Esophagus muscularis mucosa (tissue), 4 donors: ENCODE measurements around the gene PTPN14. TPM values are rescaled to one million over a fixed set of nuclear protein-coding genes. Genes with fewer than 3 reads are reported as not detected.

Source experiments
- DNase-seq: peaks from one replicate; pipeline ENCODE4 v3.0.0-alpha.2; 2017; ENCODE audit errors: extremely low spot score
- H3K27ac ChIP-seq, 4 donors: fragments of 200-600 bp; sonication (generic); replicated peaks in 1 of 4; 1 replicate in 3 of 4; 2 replicates in 1 of 4; pipeline ENCODE4 v1.5.1; 2016 to 2019; ENCODE audit warnings: mild to moderate bottlenecking in 1 of 4
- H3K27me3 ChIP-seq, 4 donors: fragments of 200-600 bp; sonication (generic); one replicate each; pipeline versions ENCODE4 v1.5.1 to v1.6.0; 2016 to 2019
- H3K36me3 ChIP-seq, 4 donors: fragments of 200-600 bp; sonication (generic); one replicate each; pipeline ENCODE4 v1.5.1; 2016 to 2019
- H3K4me1 ChIP-seq, 4 donors: fragments of 200-600 bp; sonication (generic); one replicate each; pipeline ENCODE4 v1.5.1; 2016 to 2019
- H3K4me3 ChIP-seq, 4 donors: fragments of 200-600 bp; sonication (generic); 1 replicate in 2 of 4; 2 replicates in 2 of 4; pipeline ENCODE4 v1.5.1; 2016 to 2019; ENCODE audit warnings: mild to moderate bottlenecking in 4 of 4, moderate library complexity in 1 of 4
- H3K9me3 ChIP-seq, 4 donors: fragments of 200-600 bp; sonication (generic); 1 replicate in 3 of 4; 2 replicates in 1 of 4; pipeline ENCODE4 v1.5.1; 2016 to 2019
- EP300 ChIP-seq: sonication (generic); formaldehyde crosslinking; IDR thresholded peaks from one replicate; pipeline ENCODE4 v1.6.1; 2017; ENCODE audit warnings: antibody characterized with exemption
- POLR2A ChIP-seq: fragments of 450-650 bp; IDR thresholded peaks from one replicate; pipeline ENCODE4 v1.6.1; 2017; ENCODE audit warnings: antibody characterized with exemption, moderate library complexity, mild to moderate bottlenecking, low read depth
- POLR2AphosphoS5 ChIP-seq, 2 donors: sonication (generic); formaldehyde crosslinking; IDR thresholded peaks; one replicate each; pipeline ENCODE4 v1.6.1; 2017; ENCODE audit warnings: antibody characterized with exemption in 2 of 2
- WGBS: methylation state at CpG from one replicate; pipeline ENCODE4 v1.1.5; 2018; 5-methylcytosine and 5-hydroxymethylcytosine counted together
- intact Hi-C: fragments of 100-400 bp; cut with DNase I; formaldehyde crosslinking; loops from one replicate; pipeline ENCODE4 v1.15.1; 2023
- total RNA-seq, 4 donors: library from RNA; depleted of rRNA; stranded (reverse); fragments of >200 nt; gene quantifications; one replicate each; pipeline versions ENCODE4 v1.1.0 to v1.2.1, GENCODE V29; 2016
- TF ChIP-seq, protein P1 (sequence below), 3 experiments: fragments of 200-600 bp in 2 of 3; fragments of 450-650 bp in 1 of 3; sonication (generic) in 2 of 3; IDR thresholded peaks; one replicate each; pipeline ENCODE4 v1.5.1; 2017 to 2019; ENCODE audit warnings: antibody characterized with exemption in 3 of 3, mild to moderate bottlenecking in 2 of 3, moderate library complexity in 1 of 3

The PTPN14 gene
- total RNA-seq, 4 donors from 2014 or later: 48.5 to 108 (median 69.1) TPM

DNA sequence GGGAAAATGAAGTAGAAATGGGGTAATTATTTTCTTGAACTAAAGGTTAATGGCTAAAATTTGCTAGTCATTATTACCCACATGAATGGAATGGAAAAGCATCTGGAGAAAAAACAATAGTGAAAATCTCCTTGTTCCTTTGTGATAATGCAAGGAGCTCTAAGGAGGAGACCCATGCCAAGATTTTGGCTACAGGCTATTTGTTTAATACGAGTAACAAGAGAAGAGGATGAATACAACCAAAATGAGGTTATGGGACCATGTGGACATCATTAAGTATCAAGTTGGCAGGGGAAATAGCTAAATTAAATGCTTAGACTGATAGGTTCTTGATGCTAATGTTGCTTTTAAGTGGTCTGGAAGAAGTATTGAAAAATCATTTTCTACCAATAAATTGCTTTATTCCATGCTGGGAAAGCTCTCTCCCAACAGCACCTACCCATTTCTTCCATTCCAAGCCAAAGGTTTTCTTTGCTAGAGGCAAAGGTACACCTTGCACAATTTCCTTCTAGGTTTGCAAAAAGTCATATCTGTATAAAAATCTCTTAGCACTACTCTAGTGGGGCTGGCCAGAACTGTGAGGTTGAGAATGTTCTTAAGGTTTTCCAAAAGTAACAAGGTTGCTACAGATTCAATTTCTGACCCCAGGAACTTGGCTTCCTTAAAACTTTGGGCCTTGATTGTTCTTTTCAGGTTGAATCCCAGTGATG is 170.3 kb downstream of the PTPN14 start:
- H3K4me3 ChIP-seq: no peak overlapping the region
- 56% methylated on average over 1 of the region's 1 CpG for WGBS
- H3K4me1 ChIP-seq: peaks cover 0 to 36% (median 28%) of the 10 kb centered on the region in 4 donors
- DNase-seq: no peak
- no peaks in the 10 kb centered on the region for H3K9me3 ChIP-seq
- intact Hi-C loops: loop anchor here (10.0 kb wide), 1 partner anchor 174 kb away; the partner anchor contains the start of gene PTPN14
- H3K27ac ChIP-seq: peak overlapping the region; percentile 28 to 64 (median 53)
- H3K36me3 ChIP-seq: peaks cover 18 to 71% (median 44%) of the 10 kb centered on the region in 4 donors
- no peaks in the 10 kb centered on the region for H3K27me3 ChIP-seq
- TF ChIP-seq EP300: no peak
- TF ChIP-seq POLR2A: no peak
- TF ChIP-seq POLR2AphosphoS5 (IDR thresholded peaks at IDR 0.05): no peak
- TF ChIP-seq, protein P1, sequence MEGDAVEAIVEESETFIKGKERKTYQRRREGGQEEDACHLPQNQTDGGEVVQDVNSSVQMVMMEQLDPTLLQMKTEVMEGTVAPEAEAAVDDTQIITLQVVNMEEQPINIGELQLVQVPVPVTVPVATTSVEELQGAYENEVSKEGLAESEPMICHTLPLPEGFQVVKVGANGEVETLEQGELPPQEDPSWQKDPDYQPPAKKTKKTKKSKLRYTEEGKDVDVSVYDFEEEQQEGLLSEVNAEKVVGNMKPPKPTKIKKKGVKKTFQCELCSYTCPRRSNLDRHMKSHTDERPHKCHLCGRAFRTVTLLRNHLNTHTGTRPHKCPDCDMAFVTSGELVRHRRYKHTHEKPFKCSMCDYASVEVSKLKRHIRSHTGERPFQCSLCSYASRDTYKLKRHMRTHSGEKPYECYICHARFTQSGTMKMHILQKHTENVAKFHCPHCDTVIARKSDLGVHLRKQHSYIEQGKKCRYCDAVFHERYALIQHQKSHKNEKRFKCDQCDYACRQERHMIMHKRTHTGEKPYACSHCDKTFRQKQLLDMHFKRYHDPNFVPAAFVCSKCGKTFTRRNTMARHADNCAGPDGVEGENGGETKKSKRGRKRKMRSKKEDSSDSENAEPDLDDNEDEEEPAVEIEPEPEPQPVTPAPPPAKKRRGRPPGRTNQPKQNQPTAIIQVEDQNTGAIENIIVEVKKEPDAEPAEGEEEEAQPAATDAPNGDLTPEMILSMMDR (IDR thresholded peaks at IDR 0.05): no peak

DNA sequence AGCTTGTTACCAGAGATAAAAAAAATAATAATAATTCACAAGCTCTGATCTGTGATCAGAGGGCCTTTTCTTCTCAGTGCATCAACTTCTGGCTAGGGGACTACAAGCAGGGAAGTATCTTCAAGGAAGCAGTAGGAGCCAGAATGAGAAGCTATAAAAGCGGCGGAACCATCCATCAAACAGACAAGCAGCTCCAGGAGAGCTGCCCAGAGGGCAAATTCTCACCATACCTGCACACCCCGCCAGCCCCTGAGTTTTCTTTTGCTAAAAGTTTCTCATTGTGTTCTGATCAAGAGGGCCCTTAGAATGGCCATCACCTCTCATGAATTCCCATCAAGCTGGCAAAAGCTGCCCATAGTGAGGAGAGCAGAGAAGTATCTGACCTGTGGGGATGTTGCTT is 171.0 kb downstream of the PTPN14 start:
- no peak for TF ChIP-seq EP300
- peak in 1 of 2 donors; percentile 45 for TF ChIP-seq POLR2AphosphoS5 (IDR thresholded peaks at IDR 0.05)
- H3K4me3 ChIP-seq: no peak overlapping the region
- DNase-seq: no peak
- 59% methylated on average over 3 of the region's 3 CpGs for WGBS
- H3K9me3 ChIP-seq: no peaks in the 10 kb centered on the region
- no peaks in the 10 kb centered on the region for H3K27me3 ChIP-seq
- intact Hi-C loops: loop anchor here (10.0 kb wide), 1 partner anchor 174 kb away; the partner anchor contains the start of gene PTPN14
- H3K4me1 ChIP-seq: peaks cover 0 to 36% (median 28%) of the 10 kb centered on the region in 4 donors
- H3K36me3 ChIP-seq: peaks cover 18 to 72% (median 44%) of the 10 kb centered on the region in 4 donors
- peak overlapping the region; percentile 28 to 64 (median 53) for H3K27ac ChIP-seq

DNA sequence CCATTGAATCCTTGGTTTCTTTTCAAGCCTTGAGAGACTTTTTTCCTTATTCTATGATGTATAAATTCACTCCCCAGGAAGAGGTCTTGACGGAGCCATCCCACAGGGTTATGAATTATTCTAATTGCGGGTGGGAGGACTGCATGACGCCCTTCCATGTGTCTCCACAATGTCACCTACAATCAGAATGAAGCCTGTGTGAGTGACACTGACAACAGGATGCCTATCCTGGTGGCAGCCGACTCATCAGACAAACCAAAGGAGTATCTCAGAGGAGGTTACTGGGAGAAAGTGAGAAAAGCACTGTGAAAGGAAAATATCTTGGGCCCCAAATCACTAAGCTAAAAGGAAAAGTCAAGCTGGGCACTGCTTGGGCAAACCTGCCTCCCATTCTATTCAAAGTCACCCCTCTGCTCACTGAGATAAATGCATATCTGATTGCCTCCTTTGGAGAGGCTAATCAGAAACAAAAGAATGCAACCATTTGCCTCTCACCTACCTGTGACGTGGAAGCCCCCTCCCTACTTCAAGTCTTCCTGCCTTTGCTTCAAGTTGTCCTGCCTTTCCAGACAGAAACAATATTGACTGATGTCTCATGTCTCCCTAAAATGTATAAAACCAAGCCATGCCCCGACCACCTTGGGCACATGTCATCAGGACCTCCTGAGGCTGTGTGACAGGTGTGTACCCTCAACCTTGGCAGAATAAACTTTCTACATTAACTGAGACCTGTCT is 172.0 kb downstream of the PTPN14 start:
- Histone ChIP-seq H3K4me1 (peaks cover 0 to 38% (median 32%) of the 10 kb centered on the region in 4 donors), H3K27ac (peak overlapping the region in 3 of 4 donors; percentile 28 to 64 (median 63)), H3K27me3 (no peaks in the 10 kb centered on the region), H3K9me3 (no peaks in the 10 kb centered on the region), H3K4me3 (no peak overlapping the region), H3K36me3 (peaks cover 17 to 67% (median 37%) of the 10 kb centered on the region in 4 donors)
- WGBS: 75% methylated on average over 6 of the region's 6 CpGs
- intact Hi-C loops: loop anchor here (5.0 kb wide), 1 partner anchor 42 kb away; no protein-coding TSS in a partner anchor
- TF ChIP-seq, protein P1 (IDR thresholded peaks at IDR 0.05): no peak
- TF ChIP-seq EP300 (no peak), POLR2A (no peak), POLR2AphosphoS5 (IDR thresholded peaks at IDR 0.05) (no peak)
- DNase-seq: no peak

DNA sequence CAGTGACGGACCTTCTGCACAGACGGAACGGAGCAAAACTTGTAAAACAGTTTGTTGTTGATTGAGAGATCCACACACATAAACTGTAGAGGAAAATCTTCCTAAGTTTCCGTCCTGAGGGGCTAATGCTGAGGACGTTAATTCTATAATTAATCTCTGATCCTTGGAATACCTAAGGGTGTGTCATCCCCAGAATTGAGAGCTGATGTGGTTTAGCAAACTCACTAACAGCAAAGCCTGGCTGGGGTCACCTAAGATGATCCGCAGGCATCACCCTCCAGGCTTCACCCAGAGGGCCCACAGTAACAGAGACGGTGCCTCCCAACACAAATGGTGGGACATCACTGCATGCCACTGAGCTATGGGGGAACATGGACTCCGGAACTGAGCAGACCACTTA is 172.9 kb downstream of the PTPN14 start:
- 93% methylated on average over 8 of the region's 8 CpGs for WGBS
- no peak for DNase-seq
- Histone ChIP-seq H3K27me3 (no peaks in the 10 kb centered on the region), H3K9me3 (no peaks in the 10 kb centered on the region), H3K27ac (peak overlapping the region in 2 of 4 donors; percentile 9 to 64), H3K36me3 (peaks cover 8 to 65% (median 28%) of the 10 kb centered on the region in 4 donors), H3K4me1 (peaks cover 0 to 43% (median 34%) of the 10 kb centered on the region in 4 donors), H3K4me3 (no peak overlapping the region)
- intact Hi-C loops: loop anchor here (5.0 kb wide), 1 partner anchor 41 kb away; no protein-coding TSS in a partner anchor
- TF ChIP-seq POLR2A (no peak), POLR2AphosphoS5 (IDR thresholded peaks at IDR 0.05) (no peak), EP300 (no peak)
- TF ChIP-seq, protein P1 (IDR thresholded peaks at IDR 0.05): no peak

DNA sequence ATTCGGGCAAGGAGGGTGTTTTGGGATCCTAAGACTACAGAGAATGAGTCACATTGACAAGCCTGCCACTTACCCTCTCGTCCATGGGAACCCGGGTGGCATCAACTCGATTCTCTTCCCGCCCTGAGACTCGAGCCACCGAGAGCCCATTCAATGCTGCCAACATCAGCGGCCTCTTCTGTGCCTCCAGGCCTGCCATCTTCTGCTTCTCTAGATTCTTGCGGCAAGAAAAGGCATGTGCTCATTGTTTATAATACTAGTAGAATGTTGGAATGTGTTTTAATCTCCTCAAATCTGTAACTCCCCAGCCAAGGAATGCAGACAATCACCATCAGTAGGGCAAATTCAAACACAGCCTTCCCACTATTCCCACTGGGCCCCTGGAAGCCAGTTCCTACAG is 173.5 kb downstream of the PTPN14 start:
- intact Hi-C loops: loop anchor here (5.0 kb wide), 1 partner anchor 41 kb away; no protein-coding TSS in a partner anchor
- TF ChIP-seq EP300 (no peak), POLR2AphosphoS5 (IDR thresholded peaks at IDR 0.05) (no peak), POLR2A (no peak)
- TF ChIP-seq, protein P1 (IDR thresholded peaks at IDR 0.05): no peak
- H3K4me3 ChIP-seq: no peak overlapping the region
- DNase-seq: no peak
- H3K9me3 ChIP-seq: no peaks in the 10 kb centered on the region
- WGBS: 85% methylated on average over 9 of the region's 9 CpGs
- H3K27ac ChIP-seq: peak overlapping the region in 2 of 4 donors; percentile 9 to 64
- peaks cover 0 to 43% (median 34%) of the 10 kb centered on the region in 4 donors for H3K4me1 ChIP-seq
- peaks cover 2 to 61% (median 22%) of the 10 kb centered on the region in 4 donors for H3K36me3 ChIP-seq
- no peaks in the 10 kb centered on the region for H3K27me3 ChIP-seq
